NCI-H2196 treated with DMSO at 0.1 percent for 48 hours (cell line): ENCODE measurements around the gene MCCD1.
"Not testable (repeated sequence)": the region's sequence is repeated elsewhere in the genome, so short reads cannot be mapped to it uniquely, and the experiment has no call there.

Experiments
- DNase-seq: peaks from one replicate; lab custom pipeline; 2025; ENCODE audit not compliant: unreplicated experiment; lab: John Stamatoyannopoulos, UW

The MCCD1 gene

GRCh38 chr6:31528821-31529328 is at the start of gene MCCD1:
MCCD1 (plus strand) TSS chr6:31528962; CDS start chr6:31529015, 53 bp downstream.
- no peak for DNase-seq

- DNase-seq, result no peak
These were observed 49.4 kb upstream of the MCCD1 start for GRCh38 chr6:31479151-31479932.

- DNase-seq, result peak; percentile 9
These were observed 48.7 kb upstream of the MCCD1 start for GRCh38 chr6:31479933-31480535.

GRCh38 chr6:31480574-31480973 is 48.2 kb upstream of the MCCD1 start:
- no peak for DNase-seq

- DNase-seq, result no peak
These were observed 45.4 kb upstream of the MCCD1 start for GRCh38 chr6:31483392-31483791.

GRCh38 chr6:31485055-31485454 is 43.7 kb upstream of the MCCD1 start:
- no peak for DNase-seq

GRCh38 chr6:31486065-31486837 is 42.5 kb upstream of the MCCD1 start:
- DNase-seq, result not testable (repeated sequence)

GRCh38 chr6:31487674-31488073 is 41.1 kb upstream of the MCCD1 start:
- not testable (repeated sequence) for DNase-seq

- DNase-seq, result no peak
These were observed 39.7 kb upstream of the MCCD1 start for GRCh38 chr6:31489086-31489485.

- DNase-seq, result no peak
These were observed 38.5 kb upstream of the MCCD1 start for GRCh38 chr6:31490115-31490873.

- DNase-seq, result not testable (repeated sequence)
These were observed 35.2 kb upstream of the MCCD1 start for GRCh38 chr6:31493550-31493874.

- peak; percentile 67 for DNase-seq
These were observed 34.7 kb upstream of the MCCD1 start for GRCh38 chr6:31493875-31494694.

- no peak for DNase-seq
These were observed 33.2 kb upstream of the MCCD1 start for GRCh38 chr6:31495580-31495979.

GRCh38 chr6:31496826-31497225 is 31.9 kb upstream of the MCCD1 start:
- not testable (repeated sequence) for DNase-seq

GRCh38 chr6:31497531-31498476 is 31.0 kb upstream of the MCCD1 start, which contains the start of gene MICB:
MICB (plus strand) TSS chr6:31498145; CDS start chr6:31498194, 49 bp downstream.
- peak; percentile 84 for DNase-seq

GRCh38 chr6:31498748-31499147 is 30.0 kb upstream of the MCCD1 start:
- DNase-seq, result no peak

GRCh38 chr6:31499648-31500047 is 29.1 kb upstream of the MCCD1 start:
- not testable (repeated sequence) for DNase-seq

- no peak for DNase-seq
These were observed 26.2 kb upstream of the MCCD1 start for GRCh38 chr6:31502586-31502985.

- not testable (repeated sequence) for DNase-seq
These were observed 19.7 kb upstream of the MCCD1 start for GRCh38 chr6:31509036-31509435.
